ENCODE data around the gene PFKP.
A peak's percentile ranks its signal among the peaks of the same experiment; 100 is the strongest.

The PFKP gene

GRCh38 chr10:3067118-3067858 is at the start of gene PFKP:
PFKP (plus strand) TSS chr10:3067548; CDS start chr10:3067596, 48 bp downstream.
- no peak for DNase-seq (ENCODE audit: low read depth)

GRCh38 chr10:3018247-3018646 is 49.1 kb upstream of the PFKP start:
- no peak overlapping the region for H3K4me3 ChIP-seq (ENCODE audit: low read depth, low read length)
- DNase-seq (ENCODE audit: low read depth): no peak

More at GRCh38 chr10:3067118-3067858, at the start of gene PFKP:
- peak within 1 kb of the TSS; percentile 87 for H3K4me3 ChIP-seq (ENCODE audit: low read depth, low read length)

GRCh38 chr10:3020311-3020710 is 47.0 kb upstream of the PFKP start:
- no peak overlapping the region for H3K4me3 ChIP-seq (ENCODE audit: low read depth, low read length)
- DNase-seq (ENCODE audit: low read depth): no peak

GRCh38 chr10:3020881-3021280 is 46.5 kb upstream of the PFKP start:
- DNase-seq (ENCODE audit: low read depth): no peak
- no peak overlapping the region for H3K4me3 ChIP-seq (ENCODE audit: low read depth, low read length)

GRCh38 chr10:3022027-3022426 is 45.3 kb upstream of the PFKP start:
- no peak for DNase-seq (ENCODE audit: low read depth)
- no peak overlapping the region for H3K4me3 ChIP-seq (ENCODE audit: low read depth, low read length)

GRCh38 chr10:3023892-3024291 is 43.5 kb upstream of the PFKP start:
- H3K4me3 ChIP-seq (ENCODE audit: low read depth, low read length): no peak overlapping the region
- DNase-seq (ENCODE audit: low read depth): no peak

GRCh38 chr10:3025026-3025683 is 42.2 kb upstream of the PFKP start:
- no peak overlapping the region for H3K4me3 ChIP-seq (ENCODE audit: low read depth, low read length)
- DNase-seq (ENCODE audit: low read depth): no peak

- H3K4me3 ChIP-seq (ENCODE audit: low read depth, low read length): no peak overlapping the region
- no peak for DNase-seq (ENCODE audit: low read depth)
Observed at GRCh38 chr10:3027866-3028265, 39.5 kb upstream of the PFKP start.

GRCh38 chr10:3028441-3028840 is 38.9 kb upstream of the PFKP start:
- DNase-seq (ENCODE audit: low read depth): no peak
- no peak overlapping the region for H3K4me3 ChIP-seq (ENCODE audit: low read depth, low read length)

- no peak overlapping the region for H3K4me3 ChIP-seq (ENCODE audit: low read depth, low read length)
- no peak for DNase-seq (ENCODE audit: low read depth)
Observed at GRCh38 chr10:3030765-3031164, 36.6 kb upstream of the PFKP start.

- no peak for DNase-seq (ENCODE audit: low read depth)
Observed at GRCh38 chr10:3031490-3031889, 35.9 kb upstream of the PFKP start.

GRCh38 chr10:3033925-3034324 is 33.4 kb upstream of the PFKP start:
- DNase-seq (ENCODE audit: low read depth): no peak
- no peak overlapping the region for H3K4me3 ChIP-seq (ENCODE audit: low read depth, low read length)

More at GRCh38 chr10:3031490-3031889, 35.9 kb upstream of the PFKP start:
- no peak overlapping the region for H3K4me3 ChIP-seq (ENCODE audit: low read depth, low read length)

GRCh38 chr10:3034616-3035015 is 32.7 kb upstream of the PFKP start:
- DNase-seq (ENCODE audit: low read depth): no peak
- H3K4me3 ChIP-seq (ENCODE audit: low read depth, low read length): no peak overlapping the region

- no peak for DNase-seq (ENCODE audit: low read depth)
- H3K4me3 ChIP-seq (ENCODE audit: low read depth, low read length): no peak overlapping the region
Observed at GRCh38 chr10:3036155-3037021, 31.0 kb upstream of the PFKP start.

GRCh38 chr10:3037182-3037581 is 30.2 kb upstream of the PFKP start:
- DNase-seq (ENCODE audit: low read depth): no peak
- H3K4me3 ChIP-seq (ENCODE audit: low read depth, low read length): no peak overlapping the region

GRCh38 chr10:3040069-3040468 is 27.3 kb upstream of the PFKP start:
- no peak overlapping the region for H3K4me3 ChIP-seq (ENCODE audit: low read depth, low read length)
- DNase-seq (ENCODE audit: low read depth): no peak

- no peak overlapping the region for H3K4me3 ChIP-seq (ENCODE audit: low read depth, low read length)
- DNase-seq (ENCODE audit: low read depth): no peak
Observed at GRCh38 chr10:3042589-3042988, 24.8 kb upstream of the PFKP start.

GRCh38 chr10:3043512-3044368 is 23.6 kb upstream of the PFKP start:
- H3K4me3 ChIP-seq (ENCODE audit: low read depth, low read length): no peak overlapping the region
- no peak for DNase-seq (ENCODE audit: low read depth)

- no peak overlapping the region for H3K4me3 ChIP-seq (ENCODE audit: low read depth, low read length)
- DNase-seq (ENCODE audit: low read depth): no peak
Observed at GRCh38 chr10:3045471-3046209, 21.7 kb upstream of the PFKP start.
